CD8-positive, alpha-beta memory T cell (primary cell): ENCODE results near the gene MS4A13. TPM values are rescaled to one million over a fixed set of nuclear protein-coding genes. Genes with fewer than 3 reads are reported as not detected.
"Not testable (repeated sequence)": the region's sequence is repeated elsewhere in the genome, so short reads cannot be mapped to it uniquely, and the experiment has no call there.

Experiments used
- CTCF ChIA-PET: fragments of 350-600 bp; sonication (Branson Sonifier 250); formaldehyde crosslinking; loops from one replicate; lab custom pipeline; 2021; ENCODE audit warnings: antibody characterized with exemption; lab: Charles Lee
- POLR2A ChIA-PET: fragments of 350-600 bp; sonication (Branson Sonifier 250); formaldehyde crosslinking; loops from one replicate; lab custom pipeline; 2021; ENCODE audit warnings: antibody characterized with exemption; lab: Charles Lee
- DNase-seq, 5 donors: peaks; one replicate each; pipeline versions ENCODE4 v3.0.0 to v3.0.0-alpha.2; 2020 to 2022; ENCODE audit warnings: mixed read lengths in 1 of 5
- H3K27ac ChIP-seq: one replicate; pipeline ENCODE4 v1.7.0; 2013; ENCODE audit warnings: low read depth, mild to moderate bottlenecking, low read length, moderate library complexity
- H3K27me3 ChIP-seq: 2 replicates; pipeline ENCODE4 v1.7.0; 2013; ENCODE audit warnings: low read length, mild to moderate bottlenecking; ENCODE audit not compliant: insufficient read depth, poor library complexity, severe bottlenecking
- H3K36me3 ChIP-seq: 2 replicates; pipeline ENCODE4 v1.7.0; 2013; ENCODE audit warnings: mild to moderate bottlenecking, low read length, moderate library complexity; ENCODE audit not compliant: insufficient read depth
- H3K4me1 ChIP-seq: 2 replicates; pipeline ENCODE4 v1.7.0; 2013; ENCODE audit warnings: mild to moderate bottlenecking, low read length, moderate library complexity; ENCODE audit not compliant: insufficient read depth
- H3K4me3 ChIP-seq: 2 replicates; pipeline ENCODE4 v1.7.0; 2013; ENCODE audit warnings: mild to moderate bottlenecking, low read length
- H3K9me3 ChIP-seq: 2 replicates; pipeline ENCODE4 v1.7.0; 2013; ENCODE audit warnings: mild to moderate bottlenecking, low read length
- H3K27ac Mint-ChIP-seq, 8 donors: one replicate each; pipeline ENCODE4 v1.8.0; 2020 to 2021; ENCODE audit warnings: mixed read lengths in 8 of 8, mild to moderate bottlenecking in 6 of 8, inconsistent platforms in 3 of 8, moderate library complexity in 3 of 8
- H3K27me3 Mint-ChIP-seq, 2 donors: one replicate each; pipeline ENCODE4 v1.8.0; 2020 to 2021; ENCODE audit warnings: mixed read lengths in 2 of 2, mild to moderate bottlenecking in 1 of 2, moderate library complexity in 1 of 2
- H3K36me3 Mint-ChIP-seq, 3 donors: one replicate each; pipeline ENCODE4 v1.8.0; 2020 to 2021; ENCODE audit warnings: mixed read lengths in 3 of 3, inconsistent platforms in 1 of 3, mild to moderate bottlenecking in 1 of 3
- H3K4me1 Mint-ChIP-seq, 3 donors: one replicate each; pipeline ENCODE4 v1.8.0; 2020 to 2021; ENCODE audit warnings: mixed read lengths in 3 of 3, inconsistent platforms in 1 of 3, mild to moderate bottlenecking in 1 of 3
- H3K4me3 Mint-ChIP-seq, 7 donors: one replicate each; pipeline ENCODE4 v1.8.0; 2020 to 2021; ENCODE audit warnings: mixed read lengths in 7 of 7, mild to moderate bottlenecking in 6 of 7, moderate library complexity in 4 of 7, inconsistent platforms in 2 of 7
- H3K9me3 Mint-ChIP-seq, 5 donors: one replicate each; pipeline ENCODE4 v1.8.0; 2020 to 2022; ENCODE audit warnings: mixed read lengths in 5 of 5, mild to moderate bottlenecking in 3 of 5, moderate library complexity in 2 of 5, inconsistent platforms in 1 of 5
- polyA plus RNA-seq: library from polyadenylated mRNA; unstranded; fragments of 300-500 nt; fragmentation: Illumina TruSeq; gene quantifications from one replicate; pipeline ENCODE4 v1.2.3, GENCODE V29; 2021
- total RNA-seq, 2 experiments: library from RNA; stranded (reverse); gene quantifications; one replicate each; pipeline ENCODE4 v1.2.3, GENCODE V29; 2021

MS4A13 gene
- total and polyA plus RNA-seq, 3 experiments from 2014 or later = not detected

DNA sequence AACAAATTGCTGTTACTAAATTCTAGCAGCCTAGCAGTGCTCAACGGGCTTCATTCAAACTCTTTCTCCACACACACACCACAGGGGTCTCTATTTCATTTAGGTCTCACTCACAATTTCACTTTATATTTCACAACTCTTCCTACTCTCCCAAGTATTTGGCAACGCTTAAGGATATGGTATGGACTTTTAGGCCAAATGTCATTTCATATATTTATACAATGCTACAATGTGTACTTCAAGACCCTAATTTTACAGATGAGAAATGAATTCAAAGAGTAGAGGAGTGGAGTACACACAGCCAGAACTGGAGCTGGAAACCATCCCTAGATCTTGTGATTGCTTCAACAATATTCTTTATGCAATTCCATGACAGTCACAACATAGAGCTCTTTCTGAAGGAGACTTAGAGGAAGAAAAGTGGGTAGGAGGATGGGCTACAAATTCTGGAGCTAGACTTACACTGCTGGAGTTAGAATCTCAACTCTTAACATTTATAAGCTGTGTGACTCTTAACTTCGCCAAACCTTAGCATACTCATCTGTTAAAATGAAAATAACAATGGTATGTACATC lies 2.5 kb upstream of the MS4A13 start:
- Mint-ChIP-seq H3K36me3 (no peaks in the 10 kb centered on the region), H3K9me3 (peaks cover 0 to 7% (median 2%) of the 10 kb centered on the region in 5 donors), H3K27ac (no peak overlapping the region), H3K4me3 (no peak overlapping the region), H3K27me3 (peaks cover 3 to 47% of the 10 kb centered on the region in 2 donors), H3K4me1 (no peaks in the 10 kb centered on the region)
- no peak overlapping the region for H3K27ac ChIP-seq
- CTCF ChIA-PET = interaction anchor here (0.7 to 0.8 kb wide), 2 partner anchors 29 to 167 kb away, joined by 3 read pairs; no protein-coding TSS in a partner anchor
- H3K4me3 ChIP-seq = no peak overlapping the region
- POLR2A ChIA-PET = no interaction called here
- H3K4me1 ChIP-seq = no peaks in the 10 kb centered on the region
- no peak for DNase-seq
- H3K36me3 ChIP-seq = no peaks in the 10 kb centered on the region
- H3K27me3 ChIP-seq = no peaks in the 10 kb centered on the region
- no peaks in the 10 kb centered on the region for H3K9me3 ChIP-seq

DNA sequence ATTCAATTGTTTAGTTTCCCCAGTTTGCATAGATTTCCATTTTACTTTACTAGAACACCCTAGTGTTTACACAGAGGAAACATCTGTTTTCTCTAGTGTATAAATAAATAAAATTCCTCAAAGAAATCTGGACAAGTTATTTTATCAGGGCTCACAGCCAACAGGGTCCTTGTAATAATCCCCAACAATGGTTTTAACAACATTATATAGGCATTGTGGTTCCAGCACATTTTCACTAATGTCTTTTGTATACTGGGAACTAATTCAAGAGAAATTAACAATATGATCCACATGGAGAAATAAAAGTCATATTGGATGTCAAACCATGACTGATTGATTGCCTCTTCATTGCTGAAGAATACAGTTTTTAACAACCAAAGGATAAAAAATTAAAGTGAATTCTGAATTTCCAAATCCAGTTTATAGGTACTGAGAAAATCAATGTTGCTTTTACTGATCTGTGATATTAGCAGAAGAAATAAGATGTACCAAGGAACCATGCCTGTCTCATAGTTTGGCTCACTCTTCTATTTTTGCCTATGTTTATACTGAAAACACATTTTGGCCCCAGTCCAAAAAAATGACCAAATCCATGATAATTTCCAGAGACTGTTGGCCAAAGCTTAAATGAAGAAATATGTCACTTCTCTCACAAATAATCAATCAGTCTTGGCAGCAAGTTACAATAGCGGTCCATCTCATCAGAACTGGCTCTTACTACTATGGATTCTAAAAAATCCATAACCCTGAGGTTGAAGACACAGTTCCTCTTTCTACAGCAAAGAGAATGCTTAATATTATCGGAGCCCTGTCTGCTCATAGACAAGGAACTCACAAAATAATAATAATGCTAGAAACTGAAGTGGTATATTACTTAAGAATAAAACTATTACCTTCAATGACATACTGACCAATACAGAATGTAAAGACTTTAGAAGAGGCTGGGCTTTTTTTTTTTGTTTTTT lies 1.4 kb upstream of the MS4A13 start:
- H3K9me3 Mint-ChIP-seq = peaks cover 0 to 5% (median under 1%) of the 10 kb centered on the region in 5 donors
- CTCF ChIA-PET = no interaction called here

DNA sequence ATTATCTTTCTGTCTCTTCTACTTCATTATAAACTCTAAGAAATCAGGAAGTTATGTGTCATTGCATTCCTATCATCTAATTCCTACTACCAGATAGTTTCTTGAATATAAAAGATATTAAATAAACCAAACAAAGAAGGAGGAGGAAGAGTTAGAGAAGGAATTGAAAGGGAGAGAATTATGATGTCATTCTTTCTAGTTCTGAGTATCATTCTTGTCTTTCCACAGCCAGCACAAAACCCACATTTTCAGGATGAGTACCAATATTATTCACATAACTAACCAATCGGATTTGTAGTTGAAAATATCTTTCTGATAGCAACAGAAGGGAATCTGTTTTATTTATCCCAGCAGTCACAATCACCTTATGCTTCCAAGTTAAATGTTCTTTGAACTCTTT lies 13.3 kb downstream of the MS4A13 start:
- Histone ChIP-seq H3K4me3 (no peak overlapping the region), H3K27me3 (no peaks in the 10 kb centered on the region), H3K4me1 (no peaks in the 10 kb centered on the region), H3K27ac (no peak overlapping the region), H3K9me3 (no peaks in the 10 kb centered on the region), H3K36me3 (no peaks in the 10 kb centered on the region)
- Mint-ChIP-seq H3K9me3 (peaks cover 0 to 3% (median 0%) of the 10 kb centered on the region in 5 donors), H3K36me3 (no peaks in the 10 kb centered on the region), H3K27ac (no peak overlapping the region), H3K4me1 (no peaks in the 10 kb centered on the region), H3K27me3 (peaks cover 3 to 45% of the 10 kb centered on the region in 2 donors), H3K4me3 (no peak overlapping the region)
- ChIA-PET POLR2A (no interaction called here), CTCF (no interaction called here)
- no peak for DNase-seq

More for the DNA sequence above, 1.4 kb upstream of the MS4A13 start:
- Histone ChIP-seq H3K9me3 (no peaks in the 10 kb centered on the region), H3K27ac (no peak overlapping the region), H3K36me3 (no peaks in the 10 kb centered on the region), H3K27me3 (no peaks in the 10 kb centered on the region), H3K4me1 (no peaks in the 10 kb centered on the region), H3K4me3 (no peak overlapping the region)
- POLR2A ChIA-PET = no interaction called here
- Mint-ChIP-seq H3K27me3 (peaks cover 3 to 50% of the 10 kb centered on the region in 2 donors), H3K4me1 (no peaks in the 10 kb centered on the region), H3K36me3 (no peaks in the 10 kb centered on the region), H3K4me3 (no peak overlapping the region), H3K27ac (no peak overlapping the region)
- DNase-seq = no peak

DNA sequence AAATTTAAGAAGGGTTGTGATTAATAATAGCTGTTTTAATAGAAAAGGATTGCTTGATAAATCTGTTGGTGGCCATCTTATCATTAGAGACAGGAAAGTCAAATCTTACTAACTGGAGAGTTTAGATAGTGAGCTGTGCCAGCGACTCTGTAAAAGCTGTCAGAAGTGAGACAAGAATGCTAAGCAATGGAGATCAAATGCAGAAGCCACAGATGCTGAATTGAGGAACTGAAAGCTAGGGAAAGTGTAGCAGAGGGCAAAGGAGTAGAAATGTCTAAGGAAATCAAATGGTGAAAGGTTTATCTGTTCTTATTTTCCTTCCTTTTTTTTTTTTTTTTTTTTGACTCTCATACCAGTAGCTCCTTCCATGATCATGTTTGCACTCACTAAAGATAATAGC lies 13.7 kb downstream of the MS4A13 start:
- DNase-seq = no peak
- ChIA-PET CTCF (no interaction called here), POLR2A (no interaction called here)
- H3K27ac Mint-ChIP-seq = no peak overlapping the region
- no peaks in the 10 kb centered on the region for H3K36me3 Mint-ChIP-seq
- H3K4me3 Mint-ChIP-seq = no peak overlapping the region
- Histone ChIP-seq H3K4me3 (no peak overlapping the region), H3K4me1 (no peaks in the 10 kb centered on the region), H3K27ac (no peak overlapping the region), H3K9me3 (no peaks in the 10 kb centered on the region), H3K36me3 (no peaks in the 10 kb centered on the region), H3K27me3 (no peaks in the 10 kb centered on the region)
- H3K27me3 Mint-ChIP-seq = peaks cover 3 to 45% of the 10 kb centered on the region in 2 donors
- peaks cover 0 to 3% (median 0%) of the 10 kb centered on the region in 5 donors for H3K9me3 Mint-ChIP-seq
- H3K4me1 Mint-ChIP-seq = no peaks in the 10 kb centered on the region

DNA sequence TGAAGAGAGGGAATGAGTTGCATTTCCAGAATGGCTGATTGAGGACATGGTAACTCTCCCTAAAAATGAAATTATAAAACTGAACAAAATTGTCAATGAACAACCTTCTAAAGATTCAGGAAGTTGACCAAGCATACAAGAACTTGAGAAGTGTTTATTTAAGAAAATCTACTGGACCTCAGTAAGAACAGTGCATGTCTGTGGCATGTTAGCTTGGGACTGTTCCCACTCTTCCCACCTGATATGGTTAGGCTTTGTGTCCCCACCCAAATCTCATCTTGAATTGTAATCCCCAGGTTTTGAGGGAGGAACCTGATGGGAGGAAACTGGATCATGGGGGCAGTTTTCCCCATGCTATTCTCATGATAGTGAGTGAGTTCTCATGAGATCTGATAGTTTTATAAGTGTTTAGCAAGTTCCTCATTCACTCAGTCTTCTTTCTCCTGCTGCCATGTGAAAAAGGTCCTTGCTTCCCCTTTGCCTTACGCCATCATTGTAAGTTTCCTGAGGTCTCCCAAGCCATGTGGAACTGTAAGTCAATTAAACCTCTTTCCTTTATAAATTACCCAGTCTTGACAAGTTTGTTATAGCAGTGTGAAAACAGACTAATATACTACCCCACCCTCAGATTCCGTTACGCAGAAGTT lies 15.4 kb downstream of the MS4A13 start:
- ChIA-PET POLR2A (no interaction called here), CTCF (no interaction called here)
- no peaks in the 10 kb centered on the region for H3K27me3 ChIP-seq
- Mint-ChIP-seq H3K9me3 (peaks cover 0 to 3% (median 0%) of the 10 kb centered on the region in 5 donors), H3K4me1 (no peaks in the 10 kb centered on the region), H3K27me3 (peaks cover 3 to 42% of the 10 kb centered on the region in 2 donors), H3K4me3 (no peak overlapping the region), H3K36me3 (no peaks in the 10 kb centered on the region), H3K27ac (no peak overlapping the region)
- no peaks in the 10 kb centered on the region for H3K4me1 ChIP-seq
- no peak for DNase-seq
- no peaks in the 10 kb centered on the region for H3K9me3 ChIP-seq
- H3K4me3 ChIP-seq = no peak overlapping the region
- H3K36me3 ChIP-seq = no peaks in the 10 kb centered on the region
- H3K27ac ChIP-seq = no peak overlapping the region

DNA sequence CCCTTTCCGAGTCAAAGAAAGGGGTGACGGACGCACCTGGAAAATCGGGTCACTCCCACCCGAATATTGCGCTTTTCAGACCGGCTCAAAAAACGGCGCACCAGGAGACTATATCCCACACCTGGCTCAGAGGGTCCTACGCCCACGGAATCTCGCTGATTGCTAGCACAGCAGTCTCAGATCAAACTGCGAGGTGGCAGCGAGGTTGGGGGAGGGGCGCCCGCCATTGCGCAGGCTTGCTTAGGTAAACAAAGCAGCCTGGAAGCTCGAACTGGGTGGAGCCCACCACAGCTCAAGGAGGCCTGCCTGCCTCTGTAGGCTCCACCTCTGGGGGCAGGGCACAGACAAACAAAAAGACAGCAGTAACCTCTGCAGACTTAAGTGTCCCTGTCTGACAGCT lies 17.2 kb downstream of the MS4A13 start:
- H3K27me3 ChIP-seq, H3K4me3 Mint-ChIP-seq, H3K27ac Mint-ChIP-seq, H3K9me3 ChIP-seq, H3K4me3 ChIP-seq, H3K9me3 Mint-ChIP-seq, H3K36me3 Mint-ChIP-seq, H3K4me1 Mint-ChIP-seq, CTCF ChIA-PET, H3K4me1 ChIP-seq, DNase-seq, H3K36me3 ChIP-seq, H3K27ac ChIP-seq, POLR2A ChIA-PET: not testable (repeated sequence)
- peaks cover 3 to 30% of the 10 kb centered on the region in 2 donors for H3K27me3 Mint-ChIP-seq

DNA sequence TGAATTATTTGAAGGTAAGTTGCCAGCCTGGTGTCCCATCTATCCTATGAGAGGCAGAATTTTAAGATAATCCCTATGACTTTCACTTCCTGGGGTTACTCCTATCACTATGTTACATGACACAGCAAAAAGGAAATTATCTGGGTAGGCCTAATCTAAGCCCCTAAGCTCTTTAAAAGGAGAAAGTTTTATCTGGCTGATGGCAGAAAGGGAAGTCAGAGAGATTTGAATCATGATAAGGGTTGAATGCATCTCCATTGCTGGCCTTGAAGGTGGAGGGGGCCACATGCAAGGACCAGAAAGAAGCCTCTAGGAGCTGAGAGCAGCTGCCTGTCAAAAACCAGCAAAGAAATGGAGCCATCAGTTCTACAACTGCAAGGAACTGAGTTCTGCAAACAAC lies 23.4 kb downstream of the MS4A13 start:
- H3K36me3 ChIP-seq, H3K4me1 Mint-ChIP-seq, CTCF ChIA-PET, H3K27me3 ChIP-seq, H3K4me3 ChIP-seq, H3K27me3 Mint-ChIP-seq, H3K4me3 Mint-ChIP-seq, H3K27ac ChIP-seq, H3K36me3 Mint-ChIP-seq, POLR2A ChIA-PET, H3K27ac Mint-ChIP-seq, DNase-seq, H3K9me3 ChIP-seq, H3K9me3 Mint-ChIP-seq, H3K4me1 ChIP-seq: not testable (repeated sequence)

DNA sequence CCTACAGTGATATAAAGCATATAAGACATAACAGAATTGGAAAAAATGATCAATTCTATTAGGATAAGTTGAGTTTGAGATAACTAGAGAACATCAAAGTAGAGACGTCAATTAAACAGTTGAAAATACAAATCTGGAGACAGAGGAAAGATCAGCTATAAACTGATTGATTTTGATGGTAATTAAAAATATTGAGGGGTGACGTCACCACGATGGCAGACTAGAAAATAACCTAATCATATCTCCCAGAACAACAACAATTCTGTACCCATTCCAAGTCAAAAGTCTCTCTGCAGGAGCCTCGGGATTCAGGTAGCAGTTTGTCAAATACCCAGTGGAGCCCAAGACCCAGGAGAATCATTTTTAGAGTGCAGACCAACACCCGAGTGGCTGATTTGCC lies 28.9 kb downstream of the MS4A13 start:
- H3K4me1 ChIP-seq = no peaks in the 10 kb centered on the region
- H3K27me3 ChIP-seq = no peaks in the 10 kb centered on the region
- H3K9me3 Mint-ChIP-seq = peaks cover 2 to 5% (median 2%) of the 10 kb centered on the region in 5 donors
- no peaks in the 10 kb centered on the region for H3K9me3 ChIP-seq
- H3K4me3 ChIP-seq = no peak overlapping the region
- no peaks in the 10 kb centered on the region for H3K36me3 Mint-ChIP-seq
- no peak overlapping the region for H3K27ac Mint-ChIP-seq
- no peaks in the 10 kb centered on the region for H3K4me1 Mint-ChIP-seq
- no peak overlapping the region for H3K27ac ChIP-seq
- H3K36me3 ChIP-seq = no peaks in the 10 kb centered on the region
- H3K4me3 Mint-ChIP-seq = no peak overlapping the region
- ChIA-PET CTCF (no interaction called here), POLR2A (no interaction called here)
- no peak for DNase-seq
- H3K27me3 Mint-ChIP-seq = peaks cover 8 to 34% of the 10 kb centered on the region in 2 donors
